Epithelial cell of esophagus (primary cell): Measurements from ENCODE around the gene TMEM242.
A peak's percentile ranks its signal among the peaks of the same experiment; 100 is the strongest.

Source experiments
- DNase-seq: peaks from one replicate; pipeline ENCODE4 v3.0.0; 2010; ENCODE audit warnings: low read depth
- H3K4me3 ChIP-seq: 2 replicates; pipeline ENCODE4 v1.5.1; 2011; ENCODE audit warnings: mild to moderate bottlenecking, low read length, control low read depth
- TF ChIP-seq, protein P1 (sequence below): IDR thresholded peaks from 2 replicates; pipeline ENCODE4 v1.5.1; 2011; ENCODE audit warnings: low read depth, mild to moderate bottlenecking, low read length, control low read depth, inconsistent platforms; ENCODE audit not compliant: insufficient read depth; ENCODE audit errors: missing control alignments

TMEM242 gene

DNA sequence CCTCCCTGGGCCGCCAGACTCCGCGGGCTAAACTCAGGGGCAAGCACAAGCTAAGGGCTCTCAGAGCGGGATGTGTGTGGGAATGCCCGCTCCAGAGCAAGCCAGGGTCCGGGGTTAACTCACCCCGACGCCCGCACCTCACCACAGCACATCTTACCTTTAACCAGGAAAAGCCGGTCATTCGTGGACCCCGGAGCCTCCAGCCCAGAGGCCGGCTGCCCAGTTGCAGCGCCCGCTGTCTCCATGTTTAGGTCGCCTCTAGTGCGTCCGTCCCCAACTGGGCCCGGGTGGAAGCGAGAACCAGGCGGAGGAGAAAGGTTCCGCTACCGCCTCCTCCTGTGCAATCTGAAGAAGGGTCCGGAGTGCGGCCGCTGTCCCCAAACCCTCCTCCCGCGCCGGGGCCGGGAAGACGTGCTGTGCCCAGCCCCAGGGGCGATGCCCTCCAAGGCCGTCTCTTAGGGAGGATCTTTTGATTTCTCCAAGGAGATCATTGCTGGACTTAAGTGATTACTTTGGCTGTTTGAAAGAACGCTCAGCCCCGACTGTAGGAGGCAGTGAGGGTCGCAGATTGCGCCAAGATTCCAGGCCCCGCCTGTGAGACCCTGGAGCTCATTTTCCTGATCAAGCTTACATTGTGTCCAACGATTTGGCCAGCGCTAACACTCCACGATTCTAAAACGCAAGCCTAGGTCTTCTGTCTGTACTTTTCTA is at the start of gene TMEM242:
Gene TMEM242, minus strand, starts transcription at position 265 of the 711 bp plus-strand sequence. Its CDS starts 20 bp downstream, at position 245.
- DNase-seq: peak; percentile 94
- TF ChIP-seq, protein P1, sequence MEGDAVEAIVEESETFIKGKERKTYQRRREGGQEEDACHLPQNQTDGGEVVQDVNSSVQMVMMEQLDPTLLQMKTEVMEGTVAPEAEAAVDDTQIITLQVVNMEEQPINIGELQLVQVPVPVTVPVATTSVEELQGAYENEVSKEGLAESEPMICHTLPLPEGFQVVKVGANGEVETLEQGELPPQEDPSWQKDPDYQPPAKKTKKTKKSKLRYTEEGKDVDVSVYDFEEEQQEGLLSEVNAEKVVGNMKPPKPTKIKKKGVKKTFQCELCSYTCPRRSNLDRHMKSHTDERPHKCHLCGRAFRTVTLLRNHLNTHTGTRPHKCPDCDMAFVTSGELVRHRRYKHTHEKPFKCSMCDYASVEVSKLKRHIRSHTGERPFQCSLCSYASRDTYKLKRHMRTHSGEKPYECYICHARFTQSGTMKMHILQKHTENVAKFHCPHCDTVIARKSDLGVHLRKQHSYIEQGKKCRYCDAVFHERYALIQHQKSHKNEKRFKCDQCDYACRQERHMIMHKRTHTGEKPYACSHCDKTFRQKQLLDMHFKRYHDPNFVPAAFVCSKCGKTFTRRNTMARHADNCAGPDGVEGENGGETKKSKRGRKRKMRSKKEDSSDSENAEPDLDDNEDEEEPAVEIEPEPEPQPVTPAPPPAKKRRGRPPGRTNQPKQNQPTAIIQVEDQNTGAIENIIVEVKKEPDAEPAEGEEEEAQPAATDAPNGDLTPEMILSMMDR: peak; percentile 26
- peak within 1 kb of the TSS; percentile 91 for H3K4me3 ChIP-seq

DNA sequence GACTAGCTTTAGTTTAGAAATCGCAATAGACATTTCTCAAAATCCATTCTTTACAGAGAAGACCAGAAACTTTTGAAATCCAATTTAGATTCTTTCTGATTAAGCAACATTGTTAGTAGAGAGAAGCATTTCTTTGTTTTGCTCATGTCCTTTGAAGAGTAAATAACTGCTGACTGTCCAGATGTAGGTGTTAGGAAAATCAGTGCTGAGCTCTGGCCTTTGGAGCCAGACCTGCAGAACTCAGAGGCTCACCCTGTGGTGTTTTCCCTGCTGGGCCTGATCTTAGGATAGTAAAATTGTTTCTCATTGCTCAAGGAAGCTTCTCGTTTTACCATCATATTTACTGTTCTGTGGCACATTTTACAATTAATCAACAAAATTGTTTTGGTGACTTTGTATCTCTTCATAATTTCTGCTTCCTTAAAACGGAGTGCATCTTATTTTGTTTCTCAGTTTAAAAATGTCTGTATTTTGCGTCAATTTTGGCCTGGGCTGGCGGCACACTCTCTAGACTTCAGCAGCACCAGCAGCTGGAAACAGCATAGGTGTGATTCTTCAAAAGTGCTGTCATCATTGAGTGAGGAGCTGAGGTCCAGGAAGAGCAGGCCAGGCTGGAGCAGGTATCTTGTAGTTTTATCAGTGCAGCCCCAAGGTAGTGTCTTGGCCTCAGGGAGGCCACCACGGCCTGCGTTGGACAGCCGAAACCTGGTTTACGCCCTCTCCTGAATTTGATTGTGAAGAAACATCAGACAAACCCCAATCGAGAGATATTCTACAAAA is 49.4 kb upstream of the TMEM242 start:
- TF ChIP-seq, protein P1: no peak
- no peak for DNase-seq
- H3K4me3 ChIP-seq: no peak overlapping the region

DNA sequence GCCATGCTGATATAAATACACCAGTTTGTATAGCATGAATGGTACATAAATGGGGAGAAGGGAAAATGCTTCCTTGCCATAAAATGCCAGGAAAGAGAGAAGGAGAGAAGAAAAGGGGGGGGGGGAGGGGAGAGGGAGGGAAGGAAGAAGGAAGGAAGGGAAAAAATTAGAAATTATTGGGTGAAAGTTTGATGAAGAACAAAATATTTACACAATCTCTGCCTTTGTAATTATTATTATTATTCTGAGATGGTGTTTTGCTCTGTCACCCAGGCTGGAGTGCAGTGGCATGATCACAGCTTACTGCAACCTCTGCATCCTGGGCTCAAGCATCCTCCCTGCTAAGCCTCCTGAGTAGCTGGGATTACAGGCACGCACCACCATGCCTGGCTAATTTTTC is 47.4 kb upstream of the TMEM242 start:
- H3K4me3 ChIP-seq: no peak overlapping the region
- TF ChIP-seq, protein P1: no peak
- no peak for DNase-seq

DNA sequence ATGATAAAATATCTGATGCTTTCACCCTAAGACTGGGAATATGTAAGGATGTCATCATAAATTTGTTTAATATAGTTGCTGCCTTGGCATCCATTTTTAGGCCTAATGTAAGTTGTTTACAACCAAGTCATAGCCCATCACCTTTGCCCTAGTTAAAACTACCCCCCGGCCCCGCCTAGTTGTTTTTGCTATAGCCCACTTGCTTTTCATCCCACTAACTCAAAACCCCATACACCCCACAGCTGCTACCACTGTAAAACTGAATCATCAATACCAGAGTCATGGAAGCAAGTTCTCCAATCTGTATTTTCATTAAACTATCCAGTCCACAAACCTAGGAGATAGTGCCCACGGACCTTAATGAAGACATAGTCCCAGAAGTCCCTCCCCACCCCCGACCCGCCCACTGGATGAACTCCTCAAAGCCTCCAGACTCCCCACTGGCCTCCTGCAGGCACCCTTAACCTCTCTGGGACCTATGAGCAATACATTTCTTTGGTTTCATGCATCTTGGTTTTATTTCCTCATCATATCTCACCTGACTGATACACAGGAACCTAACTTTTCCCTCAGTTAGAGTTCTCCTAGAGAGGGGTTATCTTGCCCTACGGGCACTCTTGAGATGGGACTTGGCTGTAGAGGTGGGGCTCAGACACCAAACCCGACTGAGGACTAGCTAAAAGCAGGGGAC is 45.2 kb upstream of the TMEM242 start:
- DNase-seq: no peak
- H3K4me3 ChIP-seq: no peak overlapping the region
- TF ChIP-seq, protein P1: no peak

DNA sequence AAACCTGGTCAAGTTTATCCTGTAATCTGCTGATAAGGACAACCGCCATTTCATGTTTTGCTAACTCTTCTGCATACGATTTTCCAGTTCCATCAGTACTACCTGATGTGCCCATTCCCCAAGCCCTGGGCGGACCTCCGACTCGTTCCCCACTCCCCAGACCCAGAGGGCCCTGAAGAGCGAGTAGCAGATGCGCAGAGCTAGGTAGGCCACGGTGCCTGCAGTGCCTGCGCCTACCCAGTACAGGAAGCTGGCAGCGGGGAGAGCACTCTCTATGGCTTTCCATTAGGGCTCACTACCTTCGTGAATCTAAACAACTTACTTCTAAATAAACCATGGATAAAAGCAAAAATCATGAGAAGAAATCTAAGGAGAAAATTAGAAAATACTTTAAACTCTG is 43.3 kb upstream of the TMEM242 start:
- TF ChIP-seq, protein P1: no peak
- H3K4me3 ChIP-seq: no peak overlapping the region
- DNase-seq: no peak

GRCh38 chr6:157364705-157365104 is 41.4 kb upstream of the TMEM242 start:
- no peak for DNase-seq
- no peak overlapping the region for H3K4me3 ChIP-seq
- TF ChIP-seq, protein P1: no peak
